ENCODE results near the gene DIRAS2. TPM values are rescaled to one million over a fixed set of nuclear protein-coding genes. Genes with fewer than 3 reads are reported as not detected.

DIRAS2 gene
- total RNA-seq, 2 donors from 2014 or later = 0.28 TPM; not detected in 1

GRCh38 chr9:90580576-90580975 lies 62.0 kb downstream of the DIRAS2 start:
- TF ChIP-seq POLR2A (IDR thresholded peaks at IDR 0.05) = no peak
- TF ChIP-seq, protein P1, sequence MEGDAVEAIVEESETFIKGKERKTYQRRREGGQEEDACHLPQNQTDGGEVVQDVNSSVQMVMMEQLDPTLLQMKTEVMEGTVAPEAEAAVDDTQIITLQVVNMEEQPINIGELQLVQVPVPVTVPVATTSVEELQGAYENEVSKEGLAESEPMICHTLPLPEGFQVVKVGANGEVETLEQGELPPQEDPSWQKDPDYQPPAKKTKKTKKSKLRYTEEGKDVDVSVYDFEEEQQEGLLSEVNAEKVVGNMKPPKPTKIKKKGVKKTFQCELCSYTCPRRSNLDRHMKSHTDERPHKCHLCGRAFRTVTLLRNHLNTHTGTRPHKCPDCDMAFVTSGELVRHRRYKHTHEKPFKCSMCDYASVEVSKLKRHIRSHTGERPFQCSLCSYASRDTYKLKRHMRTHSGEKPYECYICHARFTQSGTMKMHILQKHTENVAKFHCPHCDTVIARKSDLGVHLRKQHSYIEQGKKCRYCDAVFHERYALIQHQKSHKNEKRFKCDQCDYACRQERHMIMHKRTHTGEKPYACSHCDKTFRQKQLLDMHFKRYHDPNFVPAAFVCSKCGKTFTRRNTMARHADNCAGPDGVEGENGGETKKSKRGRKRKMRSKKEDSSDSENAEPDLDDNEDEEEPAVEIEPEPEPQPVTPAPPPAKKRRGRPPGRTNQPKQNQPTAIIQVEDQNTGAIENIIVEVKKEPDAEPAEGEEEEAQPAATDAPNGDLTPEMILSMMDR (IDR thresholded peaks at IDR 0.05) = no peak
- no peak for TF ChIP-seq POLR2AphosphoS5 (IDR thresholded peaks at IDR 0.05)
- intact Hi-C loops (cut with DNase I) = no loop called here
- Histone ChIP-seq H3K27ac (no peak overlapping the region), H3K4me3 (no peak overlapping the region), H3K36me3 (no peaks in the 10 kb centered on the region), H3K27me3 (replicated peaks; ENCODE audit: insufficient read depth) (no peaks in the 10 kb centered on the region), H3K9me3 (no peaks in the 10 kb centered on the region), H3K4me1 (replicated peaks) (no peaks in the 10 kb centered on the region)
- no peak for DNase-seq (ENCODE audit: low spot score)
- 77% methylated on average over 2 of the region's 2 CpGs for WGBS

GRCh38 chr9:90579181-90579580 lies 63.4 kb downstream of the DIRAS2 start:
- TF ChIP-seq POLR2A (IDR thresholded peaks at IDR 0.05) (no peak), POLR2AphosphoS5 (IDR thresholded peaks at IDR 0.05) (no peak)
- TF ChIP-seq, protein P1 (IDR thresholded peaks at IDR 0.05) = no peak
- H3K4me3 ChIP-seq = no peak overlapping the region
- H3K27me3 ChIP-seq (replicated peaks; ENCODE audit: insufficient read depth) = no peaks in the 10 kb centered on the region
- WGBS = 80% methylated on average over 2 of the region's 2 CpGs
- no peak for DNase-seq (ENCODE audit: low spot score)
- no peaks in the 10 kb centered on the region for H3K4me1 ChIP-seq (replicated peaks)
- intact Hi-C loops (cut with DNase I) = no loop called here
- no peaks in the 10 kb centered on the region for H3K36me3 ChIP-seq
- no peaks in the 10 kb centered on the region for H3K9me3 ChIP-seq
- no peak overlapping the region for H3K27ac ChIP-seq

GRCh38 chr9:90578126-90578815 lies 64.4 kb downstream of the DIRAS2 start:
- TF ChIP-seq POLR2A (IDR thresholded peaks at IDR 0.05) = no peak
- no peak for TF ChIP-seq POLR2AphosphoS5 (IDR thresholded peaks at IDR 0.05)
- TF ChIP-seq, protein P1 (IDR thresholded peaks at IDR 0.05) = no peak
- no peaks in the 10 kb centered on the region for H3K36me3 ChIP-seq
- no peak for DNase-seq (ENCODE audit: low spot score)
- no peaks in the 10 kb centered on the region for H3K4me1 ChIP-seq (replicated peaks)
- H3K27me3 ChIP-seq (replicated peaks; ENCODE audit: insufficient read depth) = no peaks in the 10 kb centered on the region
- WGBS = 66% methylated on average over 3 of the region's 3 CpGs
- no peak overlapping the region for H3K4me3 ChIP-seq
- H3K9me3 ChIP-seq = no peaks in the 10 kb centered on the region
- intact Hi-C loops (cut with DNase I) = no loop called here
- no peak overlapping the region for H3K27ac ChIP-seq

- 79% methylated on average over 1 of the region's 1 CpG for WGBS
- Histone ChIP-seq H3K27me3 (replicated peaks; ENCODE audit: insufficient read depth) (no peaks in the 10 kb centered on the region), H3K36me3 (no peaks in the 10 kb centered on the region), H3K4me1 (replicated peaks) (no peaks in the 10 kb centered on the region), H3K4me3 (no peak overlapping the region), H3K9me3 (no peaks in the 10 kb centered on the region), H3K27ac (no peak overlapping the region)
- intact Hi-C loops (cut with DNase I) = no loop called here
- DNase-seq (ENCODE audit: low spot score) = no peak
- TF ChIP-seq, protein P1 (IDR thresholded peaks at IDR 0.05) = no peak
- TF ChIP-seq POLR2AphosphoS5 (IDR thresholded peaks at IDR 0.05) (no peak), POLR2A (IDR thresholded peaks at IDR 0.05) (no peak)
Observed at GRCh38 chr9:90569511-90569910, 73.1 kb downstream of the DIRAS2 start.

- Histone ChIP-seq H3K9me3 (no peaks in the 10 kb centered on the region), H3K27ac (no peak overlapping the region), H3K4me3 (no peak overlapping the region), H3K36me3 (no peaks in the 10 kb centered on the region), H3K27me3 (replicated peaks; ENCODE audit: insufficient read depth) (no peaks in the 10 kb centered on the region), H3K4me1 (replicated peaks) (no peaks in the 10 kb centered on the region)
- 55% methylated on average over 3 of the region's 3 CpGs for WGBS
- no peak for DNase-seq (ENCODE audit: low spot score)
- TF ChIP-seq POLR2A (IDR thresholded peaks at IDR 0.05) = no peak
- no peak for TF ChIP-seq POLR2AphosphoS5 (IDR thresholded peaks at IDR 0.05)
- TF ChIP-seq, protein P1 (IDR thresholded peaks at IDR 0.05) = no peak
- intact Hi-C loops (cut with DNase I) = no loop called here
Observed at GRCh38 chr9:90568667-90569066, 74.0 kb downstream of the DIRAS2 start.

All from prostate gland (tissue), 2 donors.